Measurements from ENCODE around the gene TAAR1.
"Not testable (repeated sequence)": the region's sequence is repeated elsewhere in the genome, so short reads cannot be mapped to it uniquely, and the experiment has no call there.

TAAR1 gene

GRCh38 chr6:132651062-132651461 lies 7.9 kb downstream of the TAAR1 start:
- DNase-seq, result no peak

GRCh38 chr6:132650429-132650828 lies 8.6 kb downstream of the TAAR1 start:
- no peak for DNase-seq

DNA sequence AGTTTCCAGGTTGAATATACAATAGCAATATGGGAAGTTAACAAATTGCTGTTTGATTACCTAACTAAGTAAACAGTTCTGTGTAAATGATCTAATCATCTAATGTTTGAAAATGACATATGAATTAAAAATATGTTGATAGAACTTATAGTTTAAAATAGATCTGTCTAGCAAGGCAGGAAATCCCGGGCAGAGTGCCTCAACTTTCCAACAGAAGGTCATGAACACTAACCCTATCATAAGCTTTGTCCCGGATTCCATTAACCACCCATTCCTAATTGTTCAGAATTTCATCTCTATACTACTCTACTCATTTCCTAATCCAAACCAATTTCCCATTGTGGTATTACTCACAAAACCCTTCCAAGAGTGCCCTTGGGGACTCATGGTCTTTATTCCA lies 10.2 kb downstream of the TAAR1 start:
- DNase-seq, result no peak

GRCh38 chr6:132648356-132648755 lies 10.6 kb downstream of the TAAR1 start:
- DNase-seq, result no peak

- DNase-seq, result no peak
Measured at GRCh38 chr6:132643547-132643946, 15.4 kb downstream of the TAAR1 start.

- not testable (repeated sequence) for DNase-seq
Measured at GRCh38 chr6:132637135-132637534, 21.8 kb downstream of the TAAR1 start.

DNA sequence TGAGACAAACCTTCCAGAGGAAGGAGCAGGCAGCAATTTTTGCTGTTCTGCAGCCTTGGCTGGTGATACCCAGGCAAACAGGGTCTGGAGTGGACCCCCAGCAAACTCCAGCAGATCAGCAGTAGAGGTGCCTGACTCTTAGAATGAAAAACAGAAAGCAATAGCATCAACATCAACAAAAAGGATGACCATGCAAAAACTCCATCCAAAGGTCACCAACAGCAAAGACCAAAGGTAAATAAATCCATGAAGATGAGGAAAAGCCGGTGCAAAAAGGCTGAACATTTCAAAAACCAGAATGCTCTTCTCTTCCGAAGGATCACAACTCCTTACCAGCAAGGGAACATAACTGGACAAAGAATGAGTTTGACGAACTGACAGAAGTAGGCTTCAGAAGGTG lies 23.1 kb downstream of the TAAR1 start:
- DNase-seq, result not testable (repeated sequence)

GRCh38 chr6:132635288-132635687 lies 23.7 kb downstream of the TAAR1 start:
- DNase-seq, result not testable (repeated sequence)

DNA sequence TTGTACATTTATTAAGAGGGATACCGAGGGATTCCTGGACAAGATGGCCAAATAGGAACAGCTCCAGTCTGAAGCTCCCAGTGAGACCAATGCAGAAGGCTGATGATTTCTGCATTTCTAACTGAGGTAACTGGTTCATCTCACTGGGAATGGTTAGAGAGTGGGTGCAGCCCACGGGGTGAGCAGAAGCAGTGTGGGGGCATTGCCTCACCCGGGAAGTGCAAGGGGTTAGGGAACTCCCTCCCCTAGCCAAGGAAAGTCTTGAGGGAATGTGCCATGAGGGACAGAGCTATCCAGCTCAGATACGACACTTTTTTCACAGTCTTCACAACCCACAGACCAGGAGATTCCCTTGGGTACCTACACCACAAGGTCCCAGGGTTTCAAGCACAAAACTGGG lies 24.2 kb downstream of the TAAR1 start:
- no peak for DNase-seq

DNA sequence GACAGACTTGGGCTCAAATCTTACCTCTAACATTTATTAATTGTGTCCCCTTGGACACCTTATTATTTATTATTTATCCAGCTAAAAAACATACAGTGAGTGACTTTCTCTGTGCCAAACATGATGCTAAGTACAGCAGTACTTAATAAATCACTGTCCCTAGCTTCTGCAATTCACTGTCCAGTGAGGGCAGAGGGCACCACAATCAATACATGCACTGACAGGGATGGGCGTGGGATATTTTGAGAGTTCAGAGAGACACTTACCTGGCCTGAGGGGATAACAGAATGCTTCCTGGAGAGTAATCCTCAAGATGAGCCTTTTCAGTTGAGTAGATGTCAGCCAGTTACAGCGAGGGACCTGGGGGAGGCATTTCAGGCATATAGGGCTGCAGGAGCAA lies 25.6 kb downstream of the TAAR1 start:
- no peak for DNase-seq

GRCh38 chr6:132624175-132624574 lies 34.8 kb downstream of the TAAR1 start, which contains the start of gene TAAR2:
TAAR2 (minus strand) TSS chr6:132624275; CDS start chr6:132624275, 0 bp downstream.
- no peak for DNase-seq

- no peak for DNase-seq
Measured at GRCh38 chr6:132623106-132623845, 35.7 kb downstream of the TAAR1 start.

DNA sequence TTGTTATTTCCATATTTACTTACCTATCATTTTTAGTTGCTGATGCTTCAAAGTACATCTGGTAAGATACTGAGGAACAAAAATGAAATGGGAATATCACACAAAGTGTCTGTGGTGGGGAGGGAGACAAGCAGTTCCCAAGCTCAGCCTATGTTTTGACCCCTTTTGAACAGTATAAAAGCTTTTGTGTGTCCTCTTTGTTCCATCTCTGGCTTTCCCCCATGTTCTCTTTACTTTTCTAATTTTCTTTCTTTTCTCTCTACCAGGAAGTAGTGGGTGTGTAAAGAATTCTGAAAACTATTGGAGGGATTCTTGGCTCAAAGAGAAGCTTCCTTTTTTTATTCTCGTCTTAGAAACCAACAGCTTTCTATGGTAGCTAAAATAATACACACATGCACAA lies 42.3 kb downstream of the TAAR1 start:
- DNase-seq, result no peak

DNA sequence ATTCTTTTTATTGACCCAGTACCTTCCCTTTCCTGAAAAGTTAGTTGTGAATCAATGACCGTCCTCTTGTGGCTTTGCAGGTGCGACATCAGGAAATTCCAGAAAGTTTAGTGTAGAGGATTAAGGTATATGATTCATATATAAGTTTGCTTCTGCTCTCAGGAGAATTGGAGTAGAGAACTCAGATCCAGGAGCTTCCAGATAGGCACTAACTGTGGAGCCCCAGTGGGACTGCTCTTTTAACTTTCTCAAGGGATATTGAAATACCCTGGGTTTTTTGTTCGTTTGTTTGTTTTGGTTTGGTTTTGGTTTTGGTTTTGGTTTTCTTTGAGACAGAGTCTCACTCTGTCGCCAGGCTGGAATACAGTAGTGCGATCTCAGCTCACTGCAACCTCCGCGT lies 44.4 kb downstream of the TAAR1 start:
- DNase-seq, result no peak

DNA sequence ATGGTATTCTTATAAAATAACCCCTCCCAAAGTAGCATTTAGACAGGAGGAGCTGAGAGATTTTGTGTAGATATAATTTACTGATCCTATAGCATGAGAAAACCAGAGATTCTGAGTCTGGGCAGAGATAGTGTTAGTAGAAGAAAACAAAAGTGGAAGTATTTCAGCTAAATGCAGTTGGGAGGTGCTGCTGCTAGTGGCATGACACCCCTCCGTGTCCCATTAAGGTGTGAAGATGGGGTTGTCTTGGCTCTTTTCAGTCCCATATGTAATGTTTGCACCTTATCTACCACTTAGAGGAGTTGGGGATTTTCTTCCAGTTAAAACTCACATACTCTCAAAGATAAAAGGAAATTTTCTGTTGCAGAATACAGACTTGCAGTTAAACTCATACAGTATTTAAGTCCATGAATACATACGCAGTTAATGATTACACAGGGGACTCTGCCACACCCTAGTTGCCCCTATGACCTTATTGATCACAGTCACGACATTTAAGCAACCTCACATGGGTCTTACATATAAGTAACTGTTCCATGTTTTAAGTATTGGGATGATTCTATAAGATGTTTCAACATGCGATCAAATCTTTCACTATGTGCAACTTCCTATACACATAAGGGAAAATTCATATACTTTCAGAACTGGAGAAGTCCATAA lies 46.4 kb downstream of the TAAR1 start:
- DNase-seq, result no peak

DNA sequence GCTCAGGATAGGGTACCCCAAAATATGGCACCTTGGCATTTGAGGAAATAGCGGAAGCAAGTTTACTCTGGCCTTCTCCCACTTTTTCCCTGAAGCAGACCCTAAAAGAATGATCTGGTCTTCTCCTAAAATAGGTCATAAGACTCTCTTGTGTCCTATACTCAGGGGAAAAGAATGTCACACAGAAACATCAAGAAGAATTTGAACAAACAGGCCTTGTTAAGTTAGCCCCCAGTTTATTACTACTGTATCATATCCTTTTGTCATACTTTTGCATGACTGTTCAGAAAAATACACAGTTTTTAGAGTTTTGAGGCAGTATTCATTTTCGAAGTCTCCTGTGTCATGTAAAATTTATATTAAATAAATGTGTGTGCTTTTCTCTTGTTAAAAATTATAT lies 47.4 kb downstream of the TAAR1 start:
- no peak for DNase-seq

DNA sequence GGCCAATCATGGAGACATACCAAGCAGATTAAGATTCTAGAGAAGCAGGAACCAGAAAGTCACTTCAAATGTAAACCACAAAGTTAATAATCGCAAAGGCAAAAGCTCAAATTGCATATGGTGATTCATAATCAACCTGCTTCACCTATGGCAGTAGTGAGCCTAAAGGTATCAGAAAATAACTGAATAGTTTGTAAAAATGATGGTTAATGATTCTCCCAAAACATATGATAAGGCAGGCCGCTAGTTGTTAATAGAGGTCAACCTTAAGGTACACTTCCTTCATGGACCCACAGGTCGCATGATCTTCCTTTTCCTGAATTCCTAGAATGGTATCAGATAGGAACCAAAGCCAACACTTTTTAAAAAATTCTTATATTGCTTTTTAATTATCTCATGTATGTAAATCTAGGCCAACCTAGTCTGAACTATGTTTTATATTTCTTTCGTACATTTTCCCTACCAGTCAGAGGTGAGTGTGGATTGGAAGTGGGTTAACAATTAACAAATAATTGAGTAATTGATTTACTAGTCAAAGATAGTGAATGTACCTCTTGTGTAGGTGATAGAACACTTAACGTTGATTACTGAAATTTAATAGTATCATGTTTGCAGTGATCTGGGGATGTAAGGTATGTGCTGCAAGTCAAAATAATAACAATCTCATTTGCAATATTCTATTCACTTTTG lies 51.3 kb downstream of the TAAR1 start:
- DNase-seq, result no peak

DNA sequence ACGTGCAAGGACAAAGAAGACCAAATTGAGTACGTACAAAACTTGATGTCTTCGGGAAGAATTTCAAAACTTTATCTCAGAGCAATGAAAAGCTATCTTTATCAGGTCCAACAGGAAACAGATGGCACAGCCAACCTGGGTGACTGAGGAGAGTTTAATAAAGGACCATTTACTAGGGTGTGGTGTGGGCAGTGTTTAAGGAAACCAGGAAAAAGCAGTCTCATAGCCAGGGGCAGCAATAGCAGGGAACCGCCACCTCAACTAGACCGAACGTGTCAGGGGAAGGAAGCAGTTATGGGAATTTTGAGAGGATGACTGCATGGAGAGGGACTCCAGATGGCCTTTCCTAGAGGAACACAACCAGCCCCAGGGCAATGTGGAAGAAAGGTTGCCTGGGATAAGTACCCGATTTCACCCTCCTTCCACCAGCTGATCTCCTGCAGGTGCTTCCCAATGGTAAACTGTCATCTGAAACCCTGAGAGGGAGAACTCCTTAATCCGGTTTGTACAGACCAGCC lies 54.3 kb downstream of the TAAR1 start:
- DNase-seq, result no peak

DNA sequence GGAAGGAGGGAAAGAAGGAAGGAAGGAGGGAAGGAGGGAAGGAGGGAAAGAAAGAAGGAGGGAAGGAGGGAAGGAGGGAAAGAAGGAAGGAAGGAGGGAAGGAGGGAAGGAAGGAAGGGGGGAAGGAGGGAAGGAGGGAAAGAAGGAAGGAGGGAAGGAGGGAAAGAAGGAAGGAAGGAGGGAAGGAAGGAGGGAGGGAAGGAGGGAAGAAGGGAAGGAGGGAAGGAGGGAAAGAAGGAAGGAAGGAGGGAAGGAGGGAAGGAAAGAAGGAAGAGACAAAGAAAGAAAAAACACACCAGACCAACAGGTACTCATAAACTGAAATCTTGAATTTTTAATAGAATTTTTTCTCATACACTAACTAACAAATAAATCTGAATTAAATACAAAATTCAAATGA lies 58.1 kb downstream of the TAAR1 start:
- DNase-seq, result not testable (repeated sequence)

- no peak for DNase-seq
Measured at GRCh38 chr6:132598473-132598872, 60.5 kb downstream of the TAAR1 start.

DNA sequence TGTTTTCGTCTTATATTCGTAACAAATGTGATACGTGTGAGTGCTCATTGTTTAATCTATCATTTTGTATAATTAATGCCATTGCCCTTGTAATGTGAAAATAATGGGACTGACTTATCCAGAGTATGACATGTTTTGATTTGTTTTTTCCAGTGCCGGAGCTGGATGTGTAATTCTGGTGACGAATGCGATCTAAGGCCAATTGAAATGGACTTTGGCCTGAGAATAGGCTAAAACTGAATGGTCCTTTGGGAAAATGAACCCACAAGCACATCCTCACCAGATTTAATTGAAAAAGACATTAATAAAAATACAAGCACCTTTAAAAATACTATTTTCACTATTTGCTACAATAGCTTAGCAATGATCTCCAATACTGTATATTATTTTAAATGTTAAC lies 62.8 kb downstream of the TAAR1 start:
- no peak for DNase-seq
